Hepatocyte (in vitro differentiated cells): Measurements from ENCODE around the gene RSPO1.

Source experiments
- CTCF ChIP-seq: fragments of 200-600 bp; sonication (generic); IDR thresholded peaks from 2 replicates; pipeline ENCODE4 v1.5.1; 2016; ENCODE audit warnings: antibody characterized with exemption, mild to moderate bottlenecking; ENCODE audit not compliant: poor library complexity
- EZH2 ChIP-seq: fragments of 200-600 bp; sonication (generic); IDR thresholded peaks from 2 replicates; pipeline ENCODE4 v1.6.1; 2016; ENCODE audit warnings: antibody characterized with exemption, mild to moderate bottlenecking, borderline replicate concordance
- EZH2phosphoT487 ChIP-seq: fragments of 200-600 bp; sonication (generic); IDR thresholded peaks from one replicate; pipeline ENCODE4 v1.6.1; 2018; ENCODE audit warnings: antibody characterized with exemption, mild to moderate bottlenecking, low read depth, moderate library complexity; ENCODE audit not compliant: unreplicated experiment, severe bottlenecking

GRCh38 chr1:37650173-37650572 is 15.5 kb upstream of the RSPO1 start:
- TF ChIP-seq EZH2 (no peak), CTCF (no peak), EZH2phosphoT487 (no peak)
